ENCODE data around the gene GABARAPL2. TPM values are rescaled to one million over a fixed set of nuclear protein-coding genes. Genes with fewer than 3 reads are reported as not detected.

GABARAPL2 gene
- total and polyA plus RNA-seq, 2 donors = 103 to 223 TPM

GRCh38 chr16:75617121-75617520 is 50.9 kb downstream of the GABARAPL2 start:
- DNase-seq (ENCODE audit: low read depth in 6 of 9, low spot score in 9 of 9) = no peak
- Histone ChIP-seq H3K27me3 (ENCODE audit: control insufficient read depth in 2 of 2, insufficient read depth in 1 of 2, low read length in 1 of 2) (no peaks in the 10 kb centered on the region), H3K4me3 (ENCODE audit: low read length in 2 of 2) (no peak overlapping the region), H3K9me3 (ENCODE audit: control insufficient read depth in 2 of 2, insufficient read depth in 1 of 2, low read length in 1 of 2) (no peaks in the 10 kb centered on the region), H3K4me1 (ENCODE audit: control insufficient read depth in 2 of 2, insufficient read depth in 2 of 2, low read length in 2 of 2) (peaks cover 1 to 7% of the 10 kb centered on the region in 2 donors), H3K27ac (ENCODE audit: low read depth in 1 of 2, low read length in 1 of 2) (no peak overlapping the region), H3K36me3 (ENCODE audit: control insufficient read depth in 2 of 2, insufficient read depth in 2 of 2, low read length in 1 of 2) (peaks cover 43 to 44% of the 10 kb centered on the region in 2 donors)
- 97% methylated on average over 3 of the region's 3 CpGs for WGBS

- H3K9me3 ChIP-seq (ENCODE audit: control insufficient read depth in 2 of 2, insufficient read depth in 1 of 2, low read length in 1 of 2) = no peaks in the 10 kb centered on the region
- DNase-seq (ENCODE audit: low read depth in 6 of 9, low spot score in 9 of 9) = no peak
- peaks cover 30 to 36% of the 10 kb centered on the region in 2 donors for H3K36me3 ChIP-seq (ENCODE audit: control insufficient read depth in 2 of 2, insufficient read depth in 2 of 2, low read length in 1 of 2)
- no peak overlapping the region for H3K27ac ChIP-seq (ENCODE audit: low read depth in 1 of 2, low read length in 1 of 2)
- no peak overlapping the region for H3K4me3 ChIP-seq (ENCODE audit: low read length in 2 of 2)
- H3K4me1 ChIP-seq (ENCODE audit: control insufficient read depth in 2 of 2, insufficient read depth in 2 of 2, low read length in 2 of 2) = peaks cover 2 to 16% of the 10 kb centered on the region in 2 donors
- WGBS = over 99% methylated on average over 2 of the region's 2 CpGs
- no peaks in the 10 kb centered on the region for H3K27me3 ChIP-seq (ENCODE audit: control insufficient read depth in 2 of 2, insufficient read depth in 1 of 2, low read length in 1 of 2)
Observed at GRCh38 chr16:75618780-75619179, 52.6 kb downstream of the GABARAPL2 start.

GRCh38 chr16:75620326-75621169 is 54.4 kb downstream of the GABARAPL2 start:
- no peaks in the 10 kb centered on the region for H3K27me3 ChIP-seq (ENCODE audit: control insufficient read depth in 2 of 2, insufficient read depth in 1 of 2, low read length in 1 of 2)
- WGBS = 91% methylated on average over 20 of the region's 20 CpGs
- no peak for DNase-seq (ENCODE audit: low read depth in 6 of 9, low spot score in 9 of 9)
- no peak overlapping the region for H3K27ac ChIP-seq (ENCODE audit: low read depth in 1 of 2, low read length in 1 of 2)
- H3K4me1 ChIP-seq (ENCODE audit: control insufficient read depth in 2 of 2, insufficient read depth in 2 of 2, low read length in 2 of 2) = peaks cover 2 to 16% of the 10 kb centered on the region in 2 donors
- no peaks in the 10 kb centered on the region for H3K9me3 ChIP-seq (ENCODE audit: control insufficient read depth in 2 of 2, insufficient read depth in 1 of 2, low read length in 1 of 2)
- no peak overlapping the region for H3K4me3 ChIP-seq (ENCODE audit: low read length in 2 of 2)
- H3K36me3 ChIP-seq (ENCODE audit: control insufficient read depth in 2 of 2, insufficient read depth in 2 of 2, low read length in 1 of 2) = peaks cover 28% of the 10 kb centered on the region in 2 donors

GRCh38 chr16:75621170-75621477 is 54.9 kb downstream of the GABARAPL2 start:
- 27% methylated on average over 2 of the region's 2 CpGs for WGBS
- peak in 1 of 9 donors; percentile 31 for DNase-seq (ENCODE audit: low read depth in 6 of 9, low spot score in 9 of 9)

GRCh38 chr16:75622761-75623605 is 56.8 kb downstream of the GABARAPL2 start, which contains the start of gene ADAT1:
TSS of gene ADAT1 (minus strand) at chr16:75623281. CDS start at chr16:75620799, 2,482 bp downstream.
- peak within 1 kb of the TSS; percentile 81 to 87 for H3K27ac ChIP-seq (ENCODE audit: low read depth in 1 of 2, low read length in 1 of 2)
- H3K36me3 ChIP-seq (ENCODE audit: control insufficient read depth in 2 of 2, insufficient read depth in 2 of 2, low read length in 1 of 2) = peaks cover 34 to 41% of the 10 kb centered on the region in 2 donors
- peak; percentile 95 to 99 (median 98) for DNase-seq (ENCODE audit: low read depth in 6 of 9, low spot score in 9 of 9)
- H3K9me3 ChIP-seq (ENCODE audit: control insufficient read depth in 2 of 2, insufficient read depth in 1 of 2, low read length in 1 of 2) = no peaks in the 10 kb centered on the region
- under 1% methylated on average over 62 of the region's 62 CpGs for WGBS
- peak within 1 kb of the TSS; percentile 71 to 73 for H3K4me3 ChIP-seq (ENCODE audit: low read length in 2 of 2)
- no peaks in the 10 kb centered on the region for H3K27me3 ChIP-seq (ENCODE audit: control insufficient read depth in 2 of 2, insufficient read depth in 1 of 2, low read length in 1 of 2)
- peaks cover 2 to 22% of the 10 kb centered on the region in 2 donors for H3K4me1 ChIP-seq (ENCODE audit: control insufficient read depth in 2 of 2, insufficient read depth in 2 of 2, low read length in 2 of 2)

More at GRCh38 chr16:75621170-75621477, 54.9 kb downstream of the GABARAPL2 start:
- Histone ChIP-seq H3K27ac (ENCODE audit: low read depth in 1 of 2, low read length in 1 of 2) (no peak overlapping the region), H3K36me3 (ENCODE audit: control insufficient read depth in 2 of 2, insufficient read depth in 2 of 2, low read length in 1 of 2) (peaks cover 25 to 31% of the 10 kb centered on the region in 2 donors), H3K9me3 (ENCODE audit: control insufficient read depth in 2 of 2, insufficient read depth in 1 of 2, low read length in 1 of 2) (no peaks in the 10 kb centered on the region), H3K27me3 (ENCODE audit: control insufficient read depth in 2 of 2, insufficient read depth in 1 of 2, low read length in 1 of 2) (no peaks in the 10 kb centered on the region), H3K4me1 (ENCODE audit: control insufficient read depth in 2 of 2, insufficient read depth in 2 of 2, low read length in 2 of 2) (peaks cover 2 to 16% of the 10 kb centered on the region in 2 donors), H3K4me3 (ENCODE audit: low read length in 2 of 2) (no peak overlapping the region)

- WGBS = 85% methylated on average over 4 of the region's 4 CpGs
- H3K4me1 ChIP-seq (ENCODE audit: control insufficient read depth in 2 of 2, insufficient read depth in 2 of 2, low read length in 2 of 2) = peaks cover 6 to 33% of the 10 kb centered on the region in 2 donors
- DNase-seq (ENCODE audit: low read depth in 6 of 9, low spot score in 9 of 9) = no peak
- H3K9me3 ChIP-seq (ENCODE audit: control insufficient read depth in 2 of 2, insufficient read depth in 1 of 2, low read length in 1 of 2) = no peaks in the 10 kb centered on the region
- H3K27ac ChIP-seq (ENCODE audit: low read depth in 1 of 2, low read length in 1 of 2) = no peak overlapping the region
- peaks cover 42 to 51% of the 10 kb centered on the region in 2 donors for H3K36me3 ChIP-seq (ENCODE audit: control insufficient read depth in 2 of 2, insufficient read depth in 2 of 2, low read length in 1 of 2)
- H3K4me3 ChIP-seq (ENCODE audit: low read length in 2 of 2) = no peak overlapping the region
- H3K27me3 ChIP-seq (ENCODE audit: control insufficient read depth in 2 of 2, insufficient read depth in 1 of 2, low read length in 1 of 2) = no peaks in the 10 kb centered on the region
Observed at GRCh38 chr16:75624921-75625334, 58.7 kb downstream of the GABARAPL2 start.

- Histone ChIP-seq H3K9me3 (ENCODE audit: control insufficient read depth in 2 of 2, insufficient read depth in 1 of 2, low read length in 1 of 2) (no peaks in the 10 kb centered on the region), H3K4me1 (ENCODE audit: control insufficient read depth in 2 of 2, insufficient read depth in 2 of 2, low read length in 2 of 2) (peaks cover 6 to 29% of the 10 kb centered on the region in 2 donors), H3K27me3 (ENCODE audit: control insufficient read depth in 2 of 2, insufficient read depth in 1 of 2, low read length in 1 of 2) (no peaks in the 10 kb centered on the region), H3K36me3 (ENCODE audit: control insufficient read depth in 2 of 2, insufficient read depth in 2 of 2, low read length in 1 of 2) (peaks cover 56 to 68% of the 10 kb centered on the region in 2 donors), H3K4me3 (ENCODE audit: low read length in 2 of 2) (no peak overlapping the region), H3K27ac (ENCODE audit: low read depth in 1 of 2, low read length in 1 of 2) (peak overlapping the region in 1 of 2 donors; percentile 44)
- no peak for DNase-seq (ENCODE audit: low read depth in 6 of 9, low spot score in 9 of 9)
- 96% methylated on average over 4 of the region's 4 CpGs for WGBS
Observed at GRCh38 chr16:75626806-75627205, 60.6 kb downstream of the GABARAPL2 start.

All from thymus (tissue), 11 donors.